ENCODE data around the gene PYCR2. TPM values are rescaled to one million over a fixed set of nuclear protein-coding genes. Genes with fewer than 3 reads are reported as not detected.

The PYCR2 gene
- 36.1 TPM for total RNA-seq

GRCh38 chr1:225923692-225924555, at the start of gene PYCR2:
Gene PYCR2 (minus strand): TSS chr1:225924250. CDS start chr1:225924110, 140 bp downstream.

DNA sequence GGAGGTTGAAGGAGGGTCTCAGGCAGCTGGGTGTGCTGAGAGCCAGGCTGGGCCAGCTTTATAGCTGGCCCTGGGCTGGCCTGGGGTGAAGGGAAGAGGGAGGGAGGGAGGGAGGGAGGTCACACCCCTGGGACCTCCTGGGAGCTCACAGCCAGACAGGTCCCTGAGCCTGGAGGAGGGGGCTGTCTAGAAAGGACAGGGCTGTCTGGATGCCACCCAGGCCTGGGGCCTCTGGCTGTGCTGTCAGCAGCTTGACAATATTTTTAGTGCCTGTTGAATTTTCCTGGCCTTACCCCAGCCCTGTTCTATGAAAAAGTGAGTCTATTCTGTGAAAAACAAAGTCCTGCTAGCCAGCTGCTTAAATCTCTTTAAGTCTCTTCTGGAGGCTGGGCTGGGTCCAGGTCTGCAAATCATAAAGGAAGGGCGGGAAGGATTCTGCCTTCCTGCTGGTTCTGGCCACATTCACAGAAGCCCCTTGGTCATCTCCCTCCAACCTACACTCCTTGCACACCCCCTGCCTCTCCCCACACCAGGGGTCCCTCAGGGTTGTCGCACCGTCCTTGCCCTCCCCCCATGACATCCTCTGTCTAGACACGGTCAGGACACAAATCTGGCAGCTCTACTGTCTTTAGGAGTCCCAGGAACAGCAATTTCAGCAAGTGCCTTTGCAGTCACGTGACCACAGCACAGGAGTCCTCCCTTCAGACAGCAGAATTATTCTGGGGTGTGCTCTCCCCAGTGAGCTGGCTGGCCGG, 17.3 kb upstream of the PYCR2 start, which contains the start of gene LEFTY2:
Gene LEFTY2 (minus strand): TSS at position 34 of the 755 bp plus-strand sequence. CDS start 80 bp downstream, outside the sequence.

GRCh38 chr1:225888898-225889601, 35.0 kb downstream of the PYCR2 start, which contains the start of gene LEFTY1:
Gene LEFTY1 (minus strand): TSS chr1:225889146. CDS start chr1:225889066, 80 bp downstream.

DNA sequence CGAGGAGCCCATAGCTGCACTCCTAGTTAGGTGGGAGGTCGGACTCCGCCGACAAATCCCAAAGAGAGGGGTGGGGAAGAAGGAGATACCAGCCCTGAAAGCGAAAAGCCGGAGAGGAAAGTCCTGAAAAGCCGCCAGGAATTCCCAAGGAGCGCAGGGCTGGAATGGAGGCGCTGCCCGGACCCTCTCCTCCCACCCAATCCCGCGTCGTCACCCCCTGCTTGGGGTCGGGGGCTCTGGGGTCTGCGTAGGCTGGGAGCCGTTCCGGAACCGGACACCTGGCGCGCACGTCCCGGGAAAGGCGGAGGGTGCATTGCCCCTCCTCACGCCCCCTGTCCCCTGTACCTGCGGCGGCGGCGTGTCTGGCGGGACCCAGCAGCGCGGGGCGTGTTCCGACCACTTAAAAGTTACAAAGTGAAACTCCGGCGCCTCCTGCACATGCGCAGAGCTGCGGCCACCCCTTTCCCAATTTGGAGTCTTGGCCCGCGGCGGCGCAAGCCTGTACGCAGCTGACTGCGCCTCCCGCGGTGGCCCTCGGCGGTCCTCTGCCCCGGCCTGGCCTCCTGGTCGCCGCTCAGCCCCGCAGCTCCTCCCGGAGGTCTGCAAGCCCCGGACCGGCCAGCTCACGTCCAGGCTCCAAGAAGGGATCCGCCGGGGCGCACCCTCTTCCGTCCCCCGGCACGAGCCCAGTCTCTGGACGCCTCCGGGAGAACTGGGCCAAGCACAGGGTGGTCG, 41.9 kb downstream of the PYCR2 start, which contains the start of gene TMEM63A:
Gene TMEM63A (minus strand): TSS at position 422 of the 735 bp plus-strand sequence. CDS start 4,800 bp downstream, outside the sequence.

Other genes starting within 250 kb of the PYCR2 start
- 461 TPM for gene SRP9, start 146.4 kb downstream of the PYCR2 start, total RNA-seq
- gene EPHX1, start 114.1 kb downstream of the PYCR2 start, total RNA-seq, result 29.0 TPM
- gene TMEM63A, start 41.9 kb downstream of the PYCR2 start, total RNA-seq, result 33.0 TPM
- 0.60 TPM for gene LEFTY1, start 35.1 kb downstream of the PYCR2 start, total RNA-seq
- gene LEFTY2, start 17.0 kb upstream of the PYCR2 start, total RNA-seq, result 4.2 TPM
- 43.3 TPM for gene SDE2, start 75.1 kb upstream of the PYCR2 start, total RNA-seq
- gene H3-3A, start 138.5 kb upstream of the PYCR2 start, total RNA-seq, result 625 TPM

All from camera-type eye (tissue), 1 donor.